Renal pelvis (tissue), 3 donors: ENCODE data around the gene TRIM10. TPM values are rescaled to one million over a fixed set of nuclear protein-coding genes. Genes with fewer than 3 reads are reported as not detected.

Source experiments
- polyA plus RNA-seq, 3 donors: library from polyadenylated mRNA; unstranded; fragments of 120-200 nt; gene quantifications; one replicate each; pipeline ENCODE4 v1.2.1, GENCODE V29; 2013; ENCODE audit not compliant: insufficient read length in 3 of 3

TRIM10 gene
- polyA plus RNA-seq, 3 donors = 0.28 to 0.52 (median 0.44) TPM

Other genes with a start within 250 kb of the TRIM10 start
- 100 to 1,000 TPM; 177 to 196 (median 179) TPM for gene HLA-A, start 218.7 kb downstream of the TRIM10 start, polyA plus RNA-seq
- gene POLR1H, start 99.9 kb downstream of the TRIM10 start, polyA plus RNA-seq = 10 to 100 TPM; 37.9 to 42.1 (median 39.1) TPM
- gene PPP1R11, start 94.0 kb downstream of the TRIM10 start, polyA plus RNA-seq = 10 to 100 TPM; 60.5 to 63.7 (median 62.6) TPM
- 1 to 10 TPM; 1.0 to 1.8 (median 1.1) TPM for gene RNF39, start 85.4 kb downstream of the TRIM10 start, polyA plus RNA-seq
- not detected for gene TRIM31, start 48.1 kb downstream of the TRIM10 start, polyA plus RNA-seq
- gene TRIM40, start 25.1 kb downstream of the TRIM10 start, polyA plus RNA-seq = under 1 TPM in 2 of 3 donors, not detected in 1; 0.07 to 0.10 TPM
- gene TRIM15, start 2.3 kb upstream of the TRIM10 start, polyA plus RNA-seq = under 1 TPM in 1 of 3 donors, not detected in 2; 0.53 TPM
- gene TRIM26, start 52.2 kb upstream of the TRIM10 start, polyA plus RNA-seq = 10 to 100 TPM; 36.6 to 42.7 (median 38.9) TPM
- gene TRIM39, start 165.7 kb upstream of the TRIM10 start, polyA plus RNA-seq = 10 to 100 TPM; 12.5 to 16.1 (median 14.5) TPM
- gene RPP21, start 183.9 kb upstream of the TRIM10 start, polyA plus RNA-seq = 10 to 100 TPM; 32.5 to 44.0 (median 38.5) TPM